GM12878 (cell line): ENCODE results near the gene SNRPD3. TPM values are rescaled to one million over a fixed set of nuclear protein-coding genes. Genes with fewer than 3 reads are reported as not detected.

ENCODE experiments used
- ATAC-seq: fragments of 200-7000 bp; cut with Tn5 transposase; 3 replicates; pipeline ENCODE4 v1.9.1; 2020; ENCODE audit warnings: mild to moderate bottlenecking, moderate library complexity
- BruUV-seq: library from RNA; stranded (reverse); fragments of 400-500 nt; replicated peaks from 2 replicates; lab custom pipeline; 2021; lab: Mats Ljungman, UMichigan
- CTCF ChIA-PET: fragments of 300-600 bp; sonication (Branson Sonifier 250); formaldehyde crosslinking; extraction: SDS; loops from one replicate; lab custom pipeline; 2021; ENCODE audit warnings: inconsistent platforms; lab: Yijun Ruan, JAX
- POLR2A ChIA-PET: fragments of 350-600 bp; formaldehyde crosslinking; extraction: SDS; loops from one replicate; lab custom pipeline; 2021; ENCODE audit warnings: inconsistent platforms; lab: Charles Lee
- RAD21 ChIA-PET: fragments of 300-600 bp; sonication (Branson Sonifier 250); formaldehyde crosslinking; loops from one replicate; lab custom pipeline; 2023; ENCODE audit warnings: antibody characterized with exemption; ENCODE audit not compliant: unreplicated experiment; lab: Charles Lee
- SMC1A ChIA-PET: fragments of 300-600 bp; sonication (Branson Sonifier 250); formaldehyde crosslinking; loops from one replicate; lab custom pipeline; 2023; ENCODE audit not compliant: unreplicated experiment, uncharacterized antibody; lab: Charles Lee
- DNase-seq: peaks from one replicate; pipeline ENCODE4 v3.0.0-alpha.2; 2011; ENCODE audit warnings: low read depth, low spot score
- FAIRE-seq: peaks from 3 replicates; lab custom pipeline; 2011; peaks lifted over from hg19 to GRCh38; lab: Jason Lieb, UNC
- H2AFZ ChIP-seq: 2 replicates; pipeline ENCODE4 v1.6.0; 2011; ENCODE audit warnings: low read depth, low read length, control low read depth; ENCODE audit not compliant: control insufficient read depth
- H3K27ac ChIP-seq: 2 replicates; pipeline ENCODE4 v1.5.1; 2011; ENCODE audit warnings: control low read depth; ENCODE audit not compliant: control insufficient read depth, insufficient read depth
- H3K27me3 ChIP-seq, 2 experiments: replicated peaks in 1 of 2; 2 replicates each; pipeline versions ENCODE4 v1.6.0 to v1.6.1; 2011; ENCODE audit warnings: low read length in 1 of 2; ENCODE audit not compliant: control insufficient read depth in 2 of 2, insufficient read depth in 2 of 2
- H3K36me3 ChIP-seq, 2 experiments: 2 replicates each; pipeline ENCODE4 v1.5.1; 2011; ENCODE audit warnings: low read length in 1 of 2; ENCODE audit not compliant: control insufficient read depth in 2 of 2, insufficient read depth in 2 of 2
- H3K4me1 ChIP-seq: 2 replicates; pipeline ENCODE4 v1.6.1; 2011; ENCODE audit warnings: mild to moderate bottlenecking, low read length, moderate library complexity, mixed read lengths; ENCODE audit not compliant: control insufficient read depth, insufficient read depth
- H3K4me2 ChIP-seq: 2 replicates; pipeline ENCODE4 v1.6.0; 2011; ENCODE audit warnings: control low read depth; ENCODE audit not compliant: control insufficient read depth, insufficient read depth
- H3K4me3 ChIP-seq: fragments of 200-600 bp; sonication (generic); 2 replicates; pipeline ENCODE4 v1.5.1; 2016
- H3K79me2 ChIP-seq: 2 replicates; pipeline ENCODE4 v1.6.0; 2011; ENCODE audit warnings: low read length; ENCODE audit not compliant: control insufficient read depth, insufficient read depth
- H3K9ac ChIP-seq: 2 replicates; pipeline ENCODE4 v1.8.0; 2011; ENCODE audit warnings: low read length, control low read depth, mixed read lengths; ENCODE audit not compliant: control insufficient read depth, insufficient read depth
- H3K9me3 ChIP-seq: replicated peaks from 3 replicates; pipeline ENCODE4 v1.5.1; 2011; ENCODE audit warnings: mild to moderate bottlenecking, low read length; ENCODE audit not compliant: control insufficient read depth, insufficient read depth
- H4K20me1 ChIP-seq: 2 replicates; pipeline ENCODE4 v1.6.0; 2011; ENCODE audit not compliant: control insufficient read depth, insufficient read depth
- POLR2A ChIP-seq: IDR thresholded peaks from 2 replicates; pipeline ENCODE4 v1.6.1; 2011; ENCODE audit warnings: low read depth, mild to moderate bottlenecking, low read length
- WGBS: methylation state at CpG from one replicate; pipeline ENCODE4 v1.1.6; 2016; ENCODE audit warnings: low lambda C conversion rate; ENCODE audit not compliant: insufficient replicate concordance, insufficient coverage; ENCODE audit errors: missing lambda C conversion rate; 5-methylcytosine and 5-hydroxymethylcytosine counted together
- in situ Hi-C: fragments of 300-500 bp; cut with MboI; formaldehyde crosslinking; loops from 9 replicates; pipeline ENCODE4 v1.14.3; 2018; ENCODE audit warnings: mixed read lengths
- intact Hi-C: fragments of 100-400 bp; cut with micrococcal nuclease; formaldehyde crosslinking; loops from one replicate; pipeline ENCODE4 v1.14.2; 2022; ENCODE audit not compliant: unreplicated experiment
- polyA plus RNA-seq, 11 experiments: library from polyadenylated mRNA; depleted of rRNA in 4 of 11; unstranded in 6 of 11; stranded (reverse) in 5 of 11; fragments of >200 nt; fragmentation: Nextera tagmentation in 4 of 11; fragmentation: Illumina TruSeq in 1 of 11; extraction: Ambion mirVana in 4 of 11; extraction: Trizol in 1 of 11; gene quantifications; 1 replicate in 1 of 11; 2 replicates in 10 of 11; pipeline versions ENCODE4 v1.2.1 to v1.2.3, GENCODE V29; 2011 to 2016; ENCODE audit warnings: inconsistent platforms in 2 of 11, missing spikeins in 2 of 11, low read depth in 1 of 11
- total RNA-seq, 4 experiments: library from RNA; depleted of rRNA in 3 of 4; stranded (reverse); fragments of >200 nt in 3 of 4; fragmentation: Illumina TruSeq in 1 of 4; extraction: Trizol in 1 of 4; gene quantifications; 2 replicates each; pipeline versions ENCODE4 v1.2.1 to v1.2.3, GENCODE V29; 2013 to 2021
- TF ChIP-seq, protein P1 (sequence below): fragments of 450-650 bp; formaldehyde crosslinking; IDR thresholded peaks from 2 replicates; pipeline ENCODE4 v1.5.0; 2022; ENCODE audit warnings: mild to moderate bottlenecking, missing genetic modification characterization

Gene SNRPD3
- total and polyA plus RNA-seq, 10 of the 15 experiments (the other 5 are each of a cell fraction or from before 2014, with no cell fraction given): 112 to 324 (median 242) TPM

DNA sequence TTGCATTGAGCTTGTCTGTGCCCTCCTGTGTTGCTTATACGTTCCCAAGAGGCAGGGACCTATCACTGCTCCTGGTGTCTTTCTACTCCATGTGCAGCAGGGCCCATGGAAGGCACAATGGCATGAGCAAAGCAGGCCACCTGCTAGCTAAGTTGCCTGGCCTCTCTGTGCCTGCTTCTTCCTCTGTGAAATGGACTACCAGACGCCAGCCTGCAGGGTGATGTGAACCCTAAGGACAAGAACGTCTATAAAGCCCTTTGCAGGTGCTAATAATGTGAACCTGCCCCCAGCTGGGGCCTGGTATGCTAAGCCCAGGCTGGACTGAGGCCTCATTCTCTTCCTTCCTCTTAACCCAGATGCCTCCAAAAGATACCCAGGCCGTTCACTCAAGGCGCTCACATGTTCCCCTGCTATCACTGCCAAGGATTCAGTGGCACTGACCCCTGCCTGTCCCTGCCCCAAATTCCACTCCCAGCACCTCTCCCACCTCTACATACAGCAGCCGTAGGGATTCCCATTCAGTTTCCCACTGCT lies 4.8 kb upstream of the SNRPD3 start:
- peaks cover 10% of the 10 kb centered on the region for H3K4me1 ChIP-seq
- no peak overlapping the region for H3K27ac ChIP-seq
- POLR2A ChIA-PET: interaction anchor here (0.6 kb wide), 1 partner anchor 251 kb away, joined by 3 read pairs; no protein-coding TSS in a partner anchor
- H3K9me3 ChIP-seq: no peaks in the 10 kb centered on the region
- no peak overlapping the region for H3K9ac ChIP-seq
- CTCF ChIA-PET: no interaction called here
- FAIRE-seq: peak; percentile 27
- in situ Hi-C loops (no loop called here), intact Hi-C loops (no loop called here)
- RAD21 ChIA-PET: no interaction called here
- H3K4me3 ChIP-seq: no peak overlapping the region
- no peak for ATAC-seq
- H4K20me1 ChIP-seq: no peaks in the 10 kb centered on the region
- peaks cover 4 to 14% of the 10 kb centered on the region in 2 experiments; a peak in 3 of 4 replicates for H3K36me3 ChIP-seq
- DNase-seq: no peak
- 65% methylated on average over 6 of the region's 6 CpGs for WGBS
- SMC1A ChIA-PET: no interaction called here
- H3K4me2 ChIP-seq: no peak overlapping the region
- TF ChIP-seq, protein P1, sequence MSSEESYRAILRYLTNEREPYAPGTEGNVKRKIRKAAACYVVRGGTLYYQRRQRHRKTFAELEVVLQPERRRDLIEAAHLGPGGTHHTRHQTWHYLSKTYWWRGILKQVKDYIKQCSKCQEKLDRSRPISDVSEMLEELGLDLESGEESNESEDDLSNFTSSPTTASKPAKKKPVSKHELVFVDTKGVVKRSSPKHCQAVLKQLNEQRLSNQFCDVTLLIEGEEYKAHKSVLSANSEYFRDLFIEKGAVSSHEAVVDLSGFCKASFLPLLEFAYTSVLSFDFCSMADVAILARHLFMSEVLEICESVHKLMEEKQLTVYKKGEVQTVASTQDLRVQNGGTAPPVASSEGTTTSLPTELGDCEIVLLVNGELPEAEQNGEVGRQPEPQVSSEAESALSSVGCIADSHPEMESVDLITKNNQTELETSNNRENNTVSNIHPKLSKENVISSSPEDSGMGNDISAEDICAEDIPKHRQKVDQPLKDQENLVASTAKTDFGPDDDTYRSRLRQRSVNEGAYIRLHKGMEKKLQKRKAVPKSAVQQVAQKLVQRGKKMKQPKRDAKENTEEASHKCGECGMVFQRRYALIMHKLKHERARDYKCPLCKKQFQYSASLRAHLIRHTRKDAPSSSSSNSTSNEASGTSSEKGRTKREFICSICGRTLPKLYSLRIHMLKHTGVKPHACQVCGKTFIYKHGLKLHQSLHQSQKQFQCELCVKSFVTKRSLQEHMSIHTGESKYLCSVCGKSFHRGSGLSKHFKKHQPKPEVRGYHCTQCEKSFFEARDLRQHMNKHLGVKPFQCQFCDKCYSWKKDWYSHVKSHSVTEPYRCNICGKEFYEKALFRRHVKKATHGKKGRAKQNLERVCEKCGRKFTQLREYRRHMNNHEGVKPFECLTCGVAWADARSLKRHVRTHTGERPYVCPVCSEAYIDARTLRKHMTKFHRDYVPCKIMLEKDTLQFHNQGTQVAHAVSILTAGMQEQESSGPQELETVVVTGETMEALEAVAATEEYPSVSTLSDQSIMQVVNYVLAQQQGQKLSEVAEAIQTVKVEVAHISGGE (CRISPR knock-in tag): no peak
- peak; percentile 32; the same call in 1 of the 2 replicates for TF ChIP-seq POLR2A
- no peaks in the 10 kb centered on the region for H3K27me3 ChIP-seq
- H3K79me2 ChIP-seq: peaks cover 48% of the 10 kb centered on the region
- BruUV-seq: no TSS peak
- no peak overlapping the region for H2AFZ ChIP-seq
